RCC 7860 (cell line): Measurements from ENCODE around the gene ARL6IP1.
"Not testable (repeated sequence)": the region's sequence is repeated elsewhere in the genome, so short reads cannot be mapped to it uniquely, and the experiment has no call there.

Source experiments
- DNase-seq: peaks from one replicate; pipeline ENCODE4 v3.0.0-alpha.2; 2015; ENCODE audit warnings: low spot score
- FAIRE-seq: peaks from 2 replicates; lab custom pipeline; 2012; peaks lifted over from hg19 to GRCh38; lab: Jason Lieb, UNC

Gene ARL6IP1

GRCh38 chr16:18800293-18800692 lies 1.1 kb downstream of the ARL6IP1 start:
- FAIRE-seq (no peak), DNase-seq (no peak)

GRCh38 chr16:18799500-18799899 lies 1.8 kb downstream of the ARL6IP1 start:
- DNase-seq (no peak), FAIRE-seq (no peak)

- no peak for FAIRE-seq
- DNase-seq, result no peak
Observed at GRCh38 chr16:18797746-18798145, 3.6 kb downstream of the ARL6IP1 start.

- FAIRE-seq (no peak), DNase-seq (no peak)
Observed at GRCh38 chr16:18796377-18796776, 5.0 kb downstream of the ARL6IP1 start.

GRCh38 chr16:18792836-18793433 lies 8.4 kb downstream of the ARL6IP1 start:
- FAIRE-seq (no peak), DNase-seq (no peak)

- DNase-seq (peak; percentile 93), FAIRE-seq (peak; percentile 80)
Observed at GRCh38 chr16:18789850-18790706, 11.3 kb downstream of the ARL6IP1 start, which contains the start of gene RPS15A. RPS15A (minus strand) TSS chr16:18790334; CDS start chr16:18789113, 1,221 bp downstream.

- DNase-seq (no peak), FAIRE-seq (no peak)
Observed at GRCh38 chr16:18789515-18789849, 11.9 kb downstream of the ARL6IP1 start.

GRCh38 chr16:18788828-18789514 lies 12.4 kb downstream of the ARL6IP1 start:
- FAIRE-seq (no peak), DNase-seq (no peak)

GRCh38 chr16:18784917-18785623 lies 16.3 kb downstream of the ARL6IP1 start:
- no peak for DNase-seq
- FAIRE-seq, result no peak

GRCh38 chr16:18783430-18784341 lies 17.7 kb downstream of the ARL6IP1 start:
- DNase-seq (no peak), FAIRE-seq (no peak)

- DNase-seq (no peak), FAIRE-seq (no peak)
Observed at GRCh38 chr16:18782697-18783429, 18.5 kb downstream of the ARL6IP1 start.

GRCh38 chr16:18781232-18781631 lies 20.1 kb downstream of the ARL6IP1 start:
- DNase-seq, FAIRE-seq: not testable (repeated sequence)

- DNase-seq, FAIRE-seq: not testable (repeated sequence)
Observed at GRCh38 chr16:18780460-18781026, 20.8 kb downstream of the ARL6IP1 start.

GRCh38 chr16:18777664-18778063 lies 23.7 kb downstream of the ARL6IP1 start:
- not testable (repeated sequence) for FAIRE-seq, DNase-seq

- FAIRE-seq, DNase-seq: not testable (repeated sequence)
Observed at GRCh38 chr16:18776334-18776733, 25.0 kb downstream of the ARL6IP1 start.

GRCh38 chr16:18774651-18775050 lies 26.7 kb downstream of the ARL6IP1 start:
- not testable (repeated sequence) for FAIRE-seq, DNase-seq

GRCh38 chr16:18772171-18772570 lies 29.2 kb downstream of the ARL6IP1 start:
- DNase-seq, FAIRE-seq: not testable (repeated sequence)

- FAIRE-seq, DNase-seq: not testable (repeated sequence)
Observed at GRCh38 chr16:18770336-18770962, 30.9 kb downstream of the ARL6IP1 start.
